Peyer's patch (tissue), 4 donors: ENCODE measurements around the gene MRM3.

Experiments
- POLR2A ChIP-seq, 2 donors: fragments of 450-650 bp; IDR thresholded peaks; one replicate each; pipeline ENCODE4 v1.5.1; 2017; ENCODE audit warnings: antibody characterized with exemption in 2 of 2, mild to moderate bottlenecking in 2 of 2, moderate library complexity in 2 of 2
- TF ChIP-seq, protein P1 (sequence below), 6 experiments: fragments of 450-650 bp in 4 of 6; fragments of 200-600 bp in 2 of 6; sonication (generic) in 1 of 6; IDR thresholded peaks; one replicate each; pipeline ENCODE4 v1.5.1; 2017 to 2019; ENCODE audit warnings: antibody characterized with exemption in 6 of 6, mild to moderate bottlenecking in 3 of 6, moderate library complexity in 1 of 6

DNA sequence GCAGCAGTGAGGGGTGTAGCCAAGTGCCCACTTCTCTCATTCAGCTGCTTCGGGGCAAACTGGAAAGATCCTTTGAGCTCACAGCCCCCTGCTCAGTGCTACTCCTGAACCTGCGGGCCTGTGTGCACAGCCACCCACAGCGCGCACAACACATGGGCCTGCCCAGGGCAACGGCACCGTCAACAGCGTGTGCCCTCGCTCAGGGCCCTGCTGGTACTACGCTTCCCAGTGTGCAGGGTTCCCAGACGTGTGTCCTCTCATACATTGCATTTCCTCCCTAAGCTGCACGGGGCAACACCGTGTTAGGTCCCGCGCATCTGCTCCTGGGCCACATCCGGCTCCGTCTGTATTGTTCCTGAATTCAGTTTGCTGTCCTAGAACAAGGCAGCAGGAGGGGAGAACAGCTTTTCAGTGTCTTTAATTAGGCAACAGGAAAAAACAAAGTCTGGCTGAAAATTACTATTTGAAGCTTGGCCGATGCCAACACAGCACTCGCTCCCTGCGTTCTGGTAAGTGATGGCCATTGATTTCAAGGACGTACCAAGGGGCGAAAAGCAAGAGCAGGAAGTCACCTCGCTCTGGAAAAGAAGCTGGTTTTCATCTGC lies 15.2 kb downstream of the MRM3 start:
- TF ChIP-seq, protein P1, sequence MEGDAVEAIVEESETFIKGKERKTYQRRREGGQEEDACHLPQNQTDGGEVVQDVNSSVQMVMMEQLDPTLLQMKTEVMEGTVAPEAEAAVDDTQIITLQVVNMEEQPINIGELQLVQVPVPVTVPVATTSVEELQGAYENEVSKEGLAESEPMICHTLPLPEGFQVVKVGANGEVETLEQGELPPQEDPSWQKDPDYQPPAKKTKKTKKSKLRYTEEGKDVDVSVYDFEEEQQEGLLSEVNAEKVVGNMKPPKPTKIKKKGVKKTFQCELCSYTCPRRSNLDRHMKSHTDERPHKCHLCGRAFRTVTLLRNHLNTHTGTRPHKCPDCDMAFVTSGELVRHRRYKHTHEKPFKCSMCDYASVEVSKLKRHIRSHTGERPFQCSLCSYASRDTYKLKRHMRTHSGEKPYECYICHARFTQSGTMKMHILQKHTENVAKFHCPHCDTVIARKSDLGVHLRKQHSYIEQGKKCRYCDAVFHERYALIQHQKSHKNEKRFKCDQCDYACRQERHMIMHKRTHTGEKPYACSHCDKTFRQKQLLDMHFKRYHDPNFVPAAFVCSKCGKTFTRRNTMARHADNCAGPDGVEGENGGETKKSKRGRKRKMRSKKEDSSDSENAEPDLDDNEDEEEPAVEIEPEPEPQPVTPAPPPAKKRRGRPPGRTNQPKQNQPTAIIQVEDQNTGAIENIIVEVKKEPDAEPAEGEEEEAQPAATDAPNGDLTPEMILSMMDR (IDR thresholded peaks at IDR 0.05), result no peak
- TF ChIP-seq POLR2A (IDR thresholded peaks at IDR 0.05), result no peak
